22Rv1 (cell line): ENCODE results near the gene CCDC182.

ENCODE experiments used
- CTCF ChIP-seq: fragments of 450-650 bp; IDR thresholded peaks from 2 replicates; pipeline ENCODE4 v1.5.1; 2017; ENCODE audit warnings: mild to moderate bottlenecking
- ZFX ChIP-seq: fragments of 450-650 bp; IDR thresholded peaks from 2 replicates; pipeline ENCODE4 v1.6.1; 2017; ENCODE audit warnings: antibody characterized with exemption, borderline replicate concordance

DNA sequence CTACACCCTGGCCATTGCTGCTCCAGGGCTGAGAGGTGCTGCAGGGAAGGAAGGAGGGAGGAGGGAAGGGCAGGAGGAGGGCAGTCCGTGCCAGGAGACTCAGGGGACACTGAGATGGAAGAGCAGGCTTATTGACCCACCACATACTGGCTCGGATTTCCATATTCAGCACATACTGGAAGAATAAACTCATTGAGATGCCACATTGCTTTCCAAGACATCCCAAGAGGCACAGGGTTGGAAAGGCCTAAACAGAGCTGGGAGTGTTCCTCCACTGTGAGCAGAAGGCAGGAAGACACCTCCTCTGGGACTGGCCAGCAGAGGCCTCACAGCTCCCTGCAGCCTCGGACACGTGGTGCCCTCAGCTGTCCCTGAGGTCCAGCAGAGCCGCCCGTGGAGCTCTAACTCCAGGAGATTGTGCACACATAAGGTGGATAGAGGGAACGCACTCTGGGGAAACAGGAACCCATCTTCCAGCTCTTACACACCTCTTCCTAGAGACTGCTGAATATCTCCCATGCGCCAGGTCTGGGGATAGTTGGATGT lies 17.4 kb downstream of the CCDC182 start:
- TF ChIP-seq CTCF: no peak
- no peak for TF ChIP-seq ZFX
